ENCODE data around the gene ERC2. TPM values are rescaled to one million over a fixed set of nuclear protein-coding genes. Genes with fewer than 3 reads are reported as not detected.
A peak's percentile ranks its signal among the peaks of the same experiment; 100 is the strongest.

The ERC2 gene
- total and polyA plus RNA-seq, 2 of the 13 experiments (the other 11 are each of a cell fraction or from before 2014, with no cell fraction given): 0.16 to 0.22 TPM

DNA sequence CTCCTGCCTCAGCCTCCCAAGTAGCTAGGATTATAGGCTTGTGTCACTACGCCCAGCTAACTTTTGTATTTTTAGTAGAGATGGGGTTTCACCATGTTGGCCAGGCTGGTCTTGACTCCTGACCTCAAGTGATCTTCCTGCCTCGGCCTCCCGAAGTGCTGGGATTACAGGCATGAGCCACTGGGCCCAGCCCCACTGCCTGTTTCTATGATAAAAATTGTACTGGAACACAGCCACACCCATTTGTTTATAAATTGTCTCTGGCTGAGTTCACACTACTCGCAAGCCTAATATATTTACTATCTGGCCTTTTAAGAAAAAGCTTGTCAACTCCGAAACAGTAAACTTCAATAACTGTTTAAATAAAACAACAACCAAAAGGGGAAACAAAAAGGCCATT, 671.7 kb downstream of the ERC2 start:
- BruUV-seq (replicated peaks): no TSS peak
- no peak overlapping the region for H3K9ac ChIP-seq (ENCODE audit: insufficient read depth, low read depth, low read length)
- no peaks in the 10 kb centered on the region for H3K79me2 ChIP-seq (ENCODE audit: insufficient read depth, low read length)
- DNase-seq (ENCODE audit: low spot score): no peak
- no peaks in the 10 kb centered on the region for H3K9me3 ChIP-seq (ENCODE audit: low read length)
- no peak overlapping the region for H3K4me2 ChIP-seq (ENCODE audit: low read depth, low read length)
- intact Hi-C loops (cut with micrococcal nuclease; ENCODE audit: unreplicated experiment): no loop called here
- H3K27ac ChIP-seq (ENCODE audit: extremely low read length, insufficient read depth, low read length): no peak overlapping the region
- ATAC-seq: no peak
- FAIRE-seq: no peak
- H3K4me1 ChIP-seq (ENCODE audit: insufficient read depth, low read length): no peaks in the 10 kb centered on the region
- H3K36me3 ChIP-seq (replicated peaks in 1 of 2; ENCODE audit: control insufficient read depth in 1 of 2, insufficient read depth in 2 of 2, low read length in 2 of 2): no peaks in the 10 kb centered on the region
- no peak overlapping the region for H2AFZ ChIP-seq (ENCODE audit: low read length)
- in situ Hi-C loops (cut with HindIII; ENCODE audit: extremely low pct_ligation_motif_present, low pct_unique_long_range_greater_than_20kb): no loop called here
- no peaks in the 10 kb centered on the region for H4K20me1 ChIP-seq (ENCODE audit: insufficient read depth, low read length)
- no peak overlapping the region for H3K4me3 ChIP-seq (replicated peaks in 1 of 3; ENCODE audit: insufficient read depth in 1 of 3, low read depth in 2 of 3, low read length in 3 of 3)
- WGBS (ENCODE audit: low lambda C conversion rate): 31% methylated on average over 5 of the region's 5 CpGs
- ChIA-PET CTCF (ENCODE audit: low intra/inter-chr PET ratio, low total read pairs) (no interaction called here), POLR2A (no interaction called here)
- TF ChIP-seq ZNF337 (CRISPR knock-in tag; IDR thresholded peaks at IDR 0.05; ENCODE audit: borderline replicate concordance, low read depth): no peak
- no peaks in the 10 kb centered on the region for H3K27me3 ChIP-seq (ENCODE audit: control insufficient read depth in 1 of 2, insufficient read depth in 2 of 2, low read length in 2 of 2)

- H3K4me3 ChIP-seq (replicated peaks in 1 of 3; ENCODE audit: insufficient read depth in 1 of 3, low read depth in 2 of 3, low read length in 3 of 3): no peak overlapping the region
- DNase-seq (ENCODE audit: low spot score) (peak; percentile 22), FAIRE-seq (no peak), ATAC-seq (no peak)
- no peaks in the 10 kb centered on the region for H3K27me3 ChIP-seq (ENCODE audit: control insufficient read depth in 1 of 2, insufficient read depth in 2 of 2, low read length in 2 of 2)
- ChIA-PET POLR2A (no interaction called here), CTCF (ENCODE audit: low intra/inter-chr PET ratio, low total read pairs) (no interaction called here)
- no peaks in the 10 kb centered on the region for H4K20me1 ChIP-seq (ENCODE audit: insufficient read depth, low read length)
- H3K9me3 ChIP-seq (ENCODE audit: low read length): no peaks in the 10 kb centered on the region
- WGBS (ENCODE audit: low lambda C conversion rate): 35% methylated on average over 1 of the region's 1 CpG
- intact Hi-C loops (cut with micrococcal nuclease; ENCODE audit: unreplicated experiment) (no loop called here), in situ Hi-C loops (cut with HindIII; ENCODE audit: extremely low pct_ligation_motif_present, low pct_unique_long_range_greater_than_20kb) (no loop called here)
- no peaks in the 10 kb centered on the region for H3K79me2 ChIP-seq (ENCODE audit: insufficient read depth, low read length)
- H3K9ac ChIP-seq (ENCODE audit: insufficient read depth, low read depth, low read length): no peak overlapping the region
- no peak overlapping the region for H3K27ac ChIP-seq (ENCODE audit: extremely low read length, insufficient read depth, low read length)
- H3K36me3 ChIP-seq (replicated peaks in 1 of 2; ENCODE audit: control insufficient read depth in 1 of 2, insufficient read depth in 2 of 2, low read length in 2 of 2): no peaks in the 10 kb centered on the region
- no TSS peak for BruUV-seq (replicated peaks)
- TF ChIP-seq CREB3 (CRISPR knock-in tag; IDR thresholded peaks at IDR 0.05): no peak
- TF ChIP-seq, protein P1, sequence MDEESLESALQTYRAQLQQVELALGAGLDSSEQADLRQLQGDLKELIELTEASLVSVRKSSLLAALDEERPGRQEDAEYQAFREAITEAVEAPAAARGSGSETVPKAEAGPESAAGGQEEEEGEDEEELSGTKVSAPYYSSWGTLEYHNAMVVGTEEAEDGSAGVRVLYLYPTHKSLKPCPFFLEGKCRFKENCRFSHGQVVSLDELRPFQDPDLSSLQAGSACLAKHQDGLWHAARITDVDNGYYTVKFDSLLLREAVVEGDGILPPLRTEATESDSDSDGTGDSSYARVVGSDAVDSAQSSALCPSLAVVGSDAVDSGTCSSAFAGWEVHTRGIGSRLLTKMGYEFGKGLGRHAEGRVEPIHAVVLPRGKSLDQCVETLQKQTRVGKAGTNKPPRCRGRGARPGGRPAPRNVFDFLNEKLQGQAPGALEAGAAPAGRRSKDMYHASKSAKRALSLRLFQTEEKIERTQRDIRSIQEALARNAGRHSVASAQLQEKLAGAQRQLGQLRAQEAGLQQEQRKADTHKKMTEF (CRISPR knock-in tag; IDR thresholded peaks at IDR 0.05): no peak
- no peak for TF ChIP-seq ZNF274 (CRISPR knock-in tag; IDR thresholded peaks at IDR 0.05)
- no peak for TF ChIP-seq PITX1 (CRISPR knock-in tag; IDR thresholded peaks at IDR 0.05)
- TF ChIP-seq SNAPC2 (CRISPR knock-in tag; IDR thresholded peaks at IDR 0.05): no peak
- TF ChIP-seq ZSCAN12 (CRISPR knock-in tag; IDR thresholded peaks at IDR 0.05): no peak
- TF ChIP-seq ZNF232 (CRISPR knock-in tag; IDR thresholded peaks at IDR 0.05; ENCODE audit: borderline replicate concordance): no peak
- no peak for TF ChIP-seq HOXA5 (CRISPR knock-in tag; IDR thresholded peaks at IDR 0.05)
- no peak for TF ChIP-seq MTA1 (CRISPR knock-in tag; IDR thresholded peaks at IDR 0.05; ENCODE audit: borderline replicate concordance)
- no peak for TF ChIP-seq ZNF75D (CRISPR knock-in tag; IDR thresholded peaks at IDR 0.05; ENCODE audit: borderline replicate concordance)
- TF ChIP-seq ZNF563 (CRISPR knock-in tag; IDR thresholded peaks at IDR 0.05): no peak
- no peak overlapping the region for H2AFZ ChIP-seq (ENCODE audit: low read length)
- H3K4me2 ChIP-seq (ENCODE audit: low read depth, low read length): no peak overlapping the region
- H3K4me1 ChIP-seq (ENCODE audit: insufficient read depth, low read length): no peaks in the 10 kb centered on the region
These were observed 672.5 kb downstream of the ERC2 start for GRCh38 chr3:55795746-55796145.
